ENCODE data around the gene ERFL. TPM values are rescaled to one million over a fixed set of nuclear protein-coding genes. Genes with fewer than 3 reads are reported as not detected.

ERFL gene
- total RNA-seq, 1 experiment from 2014 or later = 0.65 TPM

GRCh38 chr19:41903193-41903953 lies 24.9 kb downstream of the ERFL start:
- Histone ChIP-seq H3K9me3 (ENCODE audit: insufficient read depth, low read depth) (no peaks in the 10 kb centered on the region), H3K36me3 (ENCODE audit: low read depth) (no peaks in the 10 kb centered on the region; the same call in 1 of the 2 replicates), H3K79me2 (ENCODE audit: low read depth) (no peaks in the 10 kb centered on the region), H3K4me2 (no peak overlapping the region), H4K20me1 (ENCODE audit: insufficient read depth) (peaks cover 43% of the 10 kb centered on the region), H2AFZ (no peak overlapping the region), H3K4me3 (no peak overlapping the region), H3F3A (ENCODE audit: insufficient read depth, low read depth) (peaks cover 12% of the 10 kb centered on the region; the same call in 1 of the 2 replicates), H3K4me1 (replicated peaks; ENCODE audit: insufficient read depth) (peaks cover 19% of the 10 kb centered on the region), H3K27ac (no peak overlapping the region), H3K27me3 (ENCODE audit: insufficient read depth, low read depth) (no peaks in the 10 kb centered on the region), H3K9me2 (ENCODE audit: insufficient read depth) (no peaks in the 10 kb centered on the region)
- intact Hi-C loops (cut with micrococcal nuclease; ENCODE audit: unreplicated experiment) = no loop called here
- no peak for TF ChIP-seq CTCF (conservative IDR thresholded peaks at IDR 0.05)
- no peak for TF ChIP-seq EZH2 (IDR thresholded peaks at IDR 0.05; ENCODE audit: low read depth)
- no TSS peak for BruUV-seq (replicated peaks)
- POLR2A ChIA-PET (ENCODE audit: unreplicated experiment) = no interaction called here
- CTCF ChIA-PET = interaction anchor here (0.5 to 1.2 kb wide), 2 partner anchors 15 to 26 kb away, joined by 3 to 4 read pairs; no protein-coding TSS in a partner anchor
- DNase-seq = no peak

DNA sequence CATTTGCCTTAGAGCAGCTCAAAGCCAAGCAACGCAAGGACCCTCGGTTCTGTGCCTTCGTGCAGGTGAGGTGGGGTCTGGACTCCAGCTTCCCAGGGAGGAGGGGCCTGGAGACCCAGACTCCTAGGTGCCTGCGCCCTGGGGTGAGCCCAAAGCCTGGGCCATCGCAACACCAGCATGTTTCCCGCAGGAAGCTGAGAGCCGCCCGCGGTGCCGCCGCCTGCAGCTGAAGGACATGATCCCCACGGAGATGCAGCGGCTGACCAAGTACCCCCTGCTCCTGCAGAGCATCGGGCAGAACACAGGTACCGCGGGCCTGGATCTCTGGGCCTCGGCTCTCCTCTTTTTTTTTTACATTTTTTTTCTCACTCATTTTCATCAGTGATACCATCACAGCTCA lies 25.7 kb downstream of the ERFL start:
- intact Hi-C loops (cut with micrococcal nuclease; ENCODE audit: unreplicated experiment) = no loop called here

More for the DNA sequence above, 25.7 kb downstream of the ERFL start:
- Histone ChIP-seq H3K4me3 (no peak overlapping the region), H3K27me3 (ENCODE audit: insufficient read depth, low read depth) (no peaks in the 10 kb centered on the region), H3K9me3 (ENCODE audit: insufficient read depth, low read depth) (no peaks in the 10 kb centered on the region), H3K79me2 (ENCODE audit: low read depth) (no peaks in the 10 kb centered on the region), H3F3A (ENCODE audit: insufficient read depth, low read depth) (peaks cover 15% of the 10 kb centered on the region; the same call in 1 of the 2 replicates), H3K36me3 (ENCODE audit: low read depth) (no peaks in the 10 kb centered on the region; the same call in 1 of the 2 replicates), H3K9me2 (ENCODE audit: insufficient read depth) (no peaks in the 10 kb centered on the region), H3K4me2 (no peak overlapping the region), H3K27ac (no peak overlapping the region), H3K4me1 (replicated peaks; ENCODE audit: insufficient read depth) (peaks cover 19% of the 10 kb centered on the region), H4K20me1 (ENCODE audit: insufficient read depth) (peaks cover 46% of the 10 kb centered on the region), H2AFZ (no peak overlapping the region)
- CTCF ChIA-PET = interaction anchor here (0.5 to 1.2 kb wide), 3 partner anchors 15 to 202 kb away, joined by 3 to 4 read pairs (median 3); no protein-coding TSS in a partner anchor
- DNase-seq = no peak
- no peak for TF ChIP-seq CTCF (conservative IDR thresholded peaks at IDR 0.05)
- no peak for TF ChIP-seq EZH2 (IDR thresholded peaks at IDR 0.05; ENCODE audit: low read depth)
- POLR2A ChIA-PET (ENCODE audit: unreplicated experiment) = no interaction called here
- no TSS peak for BruUV-seq (replicated peaks)
